ENCODE results near the gene STX18.
"Not testable (repeated sequence)": the region's sequence is repeated elsewhere in the genome, so short reads cannot be mapped to it uniquely, and the experiment has no call there.

The STX18 gene

DNA sequence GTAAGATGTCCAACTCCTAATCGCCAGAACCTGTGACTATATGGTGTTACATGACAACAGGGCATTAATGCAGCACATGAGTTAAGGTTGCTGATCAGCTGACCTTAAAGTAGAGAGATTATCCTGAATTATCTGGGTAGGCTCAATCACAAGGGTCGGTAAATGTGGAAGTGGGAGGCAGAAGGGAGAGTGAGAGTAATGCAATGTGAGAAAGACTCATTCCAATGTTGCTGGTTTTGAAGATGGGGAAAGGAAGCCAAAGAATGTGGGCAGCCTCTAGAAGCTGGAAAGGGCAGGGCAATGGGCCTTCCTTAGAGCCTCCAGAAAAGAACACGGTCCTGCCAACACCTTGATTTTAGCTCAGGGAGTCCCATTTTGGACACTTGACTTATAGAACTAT lies 67.4 kb downstream of the STX18 start:
- DNase-seq = no peak

DNA sequence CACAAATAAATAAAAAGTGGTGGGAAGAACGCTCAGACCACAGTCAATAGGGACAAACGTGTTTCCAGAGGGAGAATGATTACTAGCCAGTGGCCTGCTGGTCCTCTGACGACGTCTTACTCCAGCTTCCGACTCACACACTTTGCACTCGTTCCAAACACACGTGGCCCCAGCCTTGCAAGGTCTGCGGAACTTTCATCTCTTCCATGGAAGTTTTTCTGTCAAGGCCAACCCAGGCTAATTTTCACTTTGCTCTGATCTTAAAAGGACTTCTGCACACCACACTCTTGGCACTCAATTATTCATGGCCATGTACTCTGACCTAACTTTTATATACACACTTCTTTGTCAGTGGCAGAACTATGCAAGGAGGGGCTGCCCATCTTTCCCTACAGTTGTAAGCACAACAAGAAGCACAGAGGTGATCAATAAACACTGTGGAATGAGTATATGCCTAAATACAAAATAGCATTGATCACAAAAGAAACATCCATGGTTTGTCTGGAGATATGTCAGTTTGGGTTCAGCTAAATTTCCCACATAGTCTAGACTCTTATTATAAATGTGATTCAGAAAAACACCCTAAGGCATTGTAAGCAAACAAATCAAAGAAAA lies 69.4 kb downstream of the STX18 start:
- DNase-seq = no peak

DNA sequence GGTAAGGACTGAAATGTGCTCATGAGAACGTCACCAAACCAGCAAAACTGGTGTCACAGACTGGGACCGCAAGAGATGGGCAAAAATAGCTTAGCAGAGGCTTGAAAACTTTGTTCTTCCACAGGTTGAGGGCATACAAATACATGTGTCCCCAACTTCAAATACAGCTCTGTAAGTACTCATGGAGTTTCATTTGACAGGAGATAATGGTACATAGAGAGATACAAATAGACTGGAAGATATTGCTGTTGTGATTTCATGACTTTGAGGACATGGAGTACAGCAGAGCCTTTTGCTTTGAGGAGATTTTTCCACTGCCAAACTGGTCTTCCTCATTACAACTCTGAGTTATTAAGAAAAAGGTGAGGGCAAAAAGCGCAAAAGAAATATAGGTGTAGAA lies 70.7 kb downstream of the STX18 start:
- no peak for DNase-seq

DNA sequence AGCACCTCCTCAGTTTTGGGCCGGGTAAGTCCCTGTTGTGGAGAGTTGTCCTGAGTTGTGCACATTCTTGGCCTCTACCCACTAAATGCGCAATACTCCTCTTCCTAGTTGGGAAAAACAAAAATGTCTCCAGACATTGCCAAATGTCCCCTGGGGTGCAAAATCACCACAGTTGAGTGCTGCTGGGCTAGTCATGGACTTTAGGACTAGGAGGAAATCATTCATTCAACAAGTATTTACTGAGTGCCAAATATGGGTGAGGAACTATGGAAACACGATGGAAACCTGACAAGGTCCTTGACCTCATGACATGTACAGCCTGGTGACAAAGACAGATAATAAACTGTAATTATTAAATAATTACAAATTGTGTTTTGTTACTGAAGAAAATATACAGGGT lies 71.6 kb downstream of the STX18 start:
- no peak for DNase-seq

DNA sequence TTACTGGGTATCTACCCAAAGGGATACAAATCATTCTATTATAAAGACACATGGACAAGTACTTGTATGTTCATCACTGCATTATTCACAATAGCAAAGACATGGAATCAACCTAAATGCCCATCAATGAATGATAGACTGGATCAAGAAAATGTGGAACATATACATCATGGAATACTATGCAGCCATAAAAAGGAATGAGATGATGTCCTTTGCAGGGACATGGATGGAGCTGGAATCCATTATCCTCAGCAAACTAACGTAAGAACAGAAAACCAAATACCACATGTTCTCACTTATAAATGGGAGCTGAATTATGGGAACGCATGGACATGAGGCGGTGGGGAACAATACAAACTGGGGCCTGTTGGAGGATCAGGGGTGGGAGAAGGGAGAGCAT lies 76.6 kb downstream of the STX18 start:
- not testable (repeated sequence) for DNase-seq

DNA sequence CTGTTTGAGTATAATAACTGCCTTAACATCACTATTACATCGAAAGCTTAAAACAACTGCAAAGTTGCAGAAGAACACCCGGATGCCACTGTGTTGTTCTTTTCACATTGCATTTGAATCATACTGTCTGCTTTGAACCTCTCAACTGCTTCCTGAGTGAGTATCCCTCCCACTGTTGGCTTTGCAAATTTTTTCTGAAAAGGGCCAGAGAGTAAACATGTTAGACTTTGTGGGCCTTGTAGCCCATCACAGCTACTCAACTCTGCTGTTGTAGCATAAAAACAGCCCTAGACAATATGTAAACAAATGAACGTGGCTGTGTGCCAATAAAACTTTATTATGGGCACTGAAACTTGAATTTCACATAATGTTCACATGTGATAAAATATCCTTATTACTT lies 78.9 kb downstream of the STX18 start:
- DNase-seq = no peak

DNA sequence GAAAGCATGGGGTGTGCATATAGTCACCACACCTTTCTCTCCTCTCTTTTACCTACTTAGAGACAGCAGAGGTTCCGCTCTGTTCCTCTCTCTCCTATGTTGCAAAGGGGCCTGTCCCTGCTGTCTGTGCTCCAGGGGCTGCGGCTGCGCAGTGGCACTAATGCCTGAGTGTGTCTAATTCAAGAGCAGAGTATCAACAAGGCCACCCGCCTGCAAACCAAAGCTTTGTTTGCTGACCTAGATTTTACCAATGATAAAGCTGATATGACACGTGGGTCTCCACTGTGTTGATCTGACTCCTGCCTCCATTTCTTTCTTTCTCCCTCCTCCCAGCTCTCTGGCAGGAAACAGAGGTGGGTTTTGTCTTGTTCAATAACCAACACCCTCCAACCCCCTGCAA lies 80.0 kb downstream of the STX18 start:
- no peak for DNase-seq

DNA sequence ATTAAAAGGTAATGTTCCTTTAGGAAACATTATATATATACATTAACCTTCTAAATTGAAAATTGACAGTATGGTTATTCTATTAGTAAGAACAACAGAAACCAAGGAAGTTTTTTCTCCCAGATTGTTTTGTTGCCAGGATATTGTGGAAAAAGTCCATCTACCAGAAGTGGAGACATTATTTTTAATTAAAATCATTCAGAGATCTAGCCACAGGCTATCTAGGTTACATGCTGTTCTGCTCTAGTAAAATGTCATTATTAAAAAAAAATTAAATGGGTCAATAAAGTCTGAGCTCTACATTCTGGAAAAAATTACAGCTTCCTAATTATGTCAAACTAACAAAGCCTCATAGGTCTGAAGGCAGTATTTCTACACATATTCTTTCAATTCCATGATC lies 80.7 kb downstream of the STX18 start:
- no peak for DNase-seq

DNA sequence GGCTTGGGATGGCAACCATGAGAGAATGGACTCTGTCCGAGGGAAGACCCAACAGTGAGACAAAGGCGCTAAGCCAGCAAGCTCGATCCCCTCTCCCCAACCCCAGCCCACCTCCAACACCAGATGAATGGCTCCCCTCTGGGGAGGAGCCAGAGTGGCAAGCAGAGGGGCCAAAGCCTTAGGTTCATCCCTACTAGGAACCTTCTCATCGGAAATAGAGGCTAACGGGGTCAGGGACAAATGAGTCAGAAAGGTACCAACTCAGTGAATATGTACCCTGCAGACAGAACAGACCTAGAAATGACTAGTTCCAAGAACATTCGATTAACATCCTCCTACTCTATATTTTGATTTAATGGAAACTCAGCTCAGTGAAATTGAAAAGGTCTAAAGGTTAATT lies 81.1 kb downstream of the STX18 start:
- DNase-seq = no peak

DNA sequence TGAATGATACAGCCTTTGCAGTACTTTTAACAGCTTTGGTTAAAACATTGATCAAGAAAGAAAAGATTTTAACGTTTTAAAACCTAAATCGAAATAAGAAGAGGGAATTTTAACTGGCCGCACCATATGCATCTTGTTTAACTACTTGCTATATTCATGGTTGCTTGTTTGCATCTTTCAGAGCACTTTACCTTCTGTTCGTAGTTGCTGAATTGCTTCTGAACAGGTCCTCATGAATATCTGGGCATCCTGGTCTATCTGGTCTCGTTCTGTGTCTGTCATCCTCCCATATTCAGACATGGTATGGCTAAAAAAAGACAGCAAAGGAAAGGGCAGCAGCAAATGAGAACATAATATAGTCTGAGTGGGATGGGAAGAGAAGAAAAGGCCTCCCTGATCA lies 82.7 kb downstream of the STX18 start:
- DNase-seq = no peak

DNA sequence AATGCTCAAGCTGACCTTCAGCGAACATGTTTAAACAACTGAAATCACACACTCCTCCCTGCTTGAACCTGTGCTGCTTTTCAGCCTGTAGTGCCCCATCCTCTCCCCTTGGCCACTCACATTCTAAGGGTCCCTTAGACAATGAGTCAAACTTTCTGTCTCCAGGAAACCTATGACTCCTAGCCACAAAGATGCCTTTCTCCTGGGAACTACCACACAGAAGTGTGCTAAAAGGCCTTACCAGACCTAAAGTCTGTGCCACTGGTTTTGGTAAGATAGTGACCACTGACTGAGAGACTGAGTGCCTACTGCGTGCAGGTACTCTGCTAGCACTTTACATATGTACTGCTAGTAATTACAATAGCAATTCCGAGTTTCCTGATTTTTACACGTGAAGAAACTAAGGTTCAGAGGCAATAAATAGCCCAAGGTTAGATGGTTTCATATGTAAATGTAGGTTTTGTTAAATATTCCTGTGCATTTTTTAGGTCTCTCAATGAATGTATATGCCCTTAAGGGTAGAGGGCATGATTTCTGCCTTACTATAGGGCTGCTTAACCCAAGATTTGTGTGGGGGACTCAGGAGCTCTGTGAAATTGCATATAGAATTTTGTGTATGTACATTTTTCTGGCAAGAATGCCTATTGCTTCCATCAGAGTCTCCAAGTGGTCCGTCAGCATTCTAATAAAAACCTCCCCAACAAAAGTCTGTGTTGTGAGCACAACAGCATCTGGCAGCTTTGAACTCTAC lies 83.9 kb downstream of the STX18 start:
- no peak for DNase-seq

DNA sequence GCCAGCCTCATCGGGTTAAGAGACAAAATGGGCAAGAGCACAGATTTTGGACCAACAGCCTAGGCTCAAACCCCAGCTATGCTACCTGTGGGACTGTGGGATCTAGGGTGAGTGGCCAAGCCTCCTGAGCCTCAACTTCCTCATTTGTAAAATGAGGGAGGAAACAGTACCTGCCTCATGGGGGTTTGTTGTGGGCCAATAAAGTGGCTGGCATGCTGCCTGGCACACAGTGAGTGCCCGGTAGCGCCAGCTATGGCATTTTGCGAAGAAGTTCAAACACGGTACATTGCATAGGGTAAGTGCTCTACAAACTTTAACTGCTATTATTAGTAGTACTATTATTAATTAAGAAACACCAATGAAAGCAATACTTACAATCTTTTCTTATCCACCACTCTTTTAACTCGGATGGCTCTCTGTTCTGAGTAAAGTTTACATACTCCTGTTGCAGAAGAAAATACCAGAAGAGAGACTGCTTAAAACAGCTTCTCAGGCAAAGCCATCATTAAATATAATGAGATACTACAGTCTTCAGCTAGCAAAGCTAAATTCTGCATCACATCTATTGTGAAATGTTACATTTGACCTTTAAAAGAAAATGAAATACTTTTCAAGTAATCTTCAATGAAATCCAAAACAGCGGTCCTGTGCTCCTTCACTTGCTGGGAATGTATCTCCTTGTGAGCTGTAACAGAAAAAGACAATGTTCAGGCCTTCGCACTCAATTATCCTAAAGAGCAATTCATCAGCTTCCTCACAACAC lies 84.9 kb downstream of the STX18 start:
- no peak for DNase-seq

DNA sequence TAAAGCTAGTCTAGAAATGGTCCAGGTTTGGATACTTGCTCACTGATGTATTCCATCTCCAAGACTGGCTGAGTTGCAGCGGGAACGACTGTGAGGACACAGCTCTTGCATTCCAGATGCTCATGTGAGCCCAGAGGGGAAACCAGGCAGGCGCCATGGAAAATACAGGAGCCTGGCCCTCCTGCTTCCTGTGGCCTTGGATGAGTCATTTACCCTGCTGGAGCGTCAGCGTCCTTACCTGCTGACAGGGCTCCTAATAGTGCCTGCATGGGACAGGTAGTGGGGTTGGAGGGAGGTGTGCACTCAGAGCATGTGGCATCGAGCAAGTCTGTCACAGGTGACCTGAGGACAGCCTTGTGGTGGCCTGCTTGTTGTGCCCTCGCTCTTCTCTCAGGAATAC lies 85.5 kb downstream of the STX18 start:
- DNase-seq = no peak

DNA sequence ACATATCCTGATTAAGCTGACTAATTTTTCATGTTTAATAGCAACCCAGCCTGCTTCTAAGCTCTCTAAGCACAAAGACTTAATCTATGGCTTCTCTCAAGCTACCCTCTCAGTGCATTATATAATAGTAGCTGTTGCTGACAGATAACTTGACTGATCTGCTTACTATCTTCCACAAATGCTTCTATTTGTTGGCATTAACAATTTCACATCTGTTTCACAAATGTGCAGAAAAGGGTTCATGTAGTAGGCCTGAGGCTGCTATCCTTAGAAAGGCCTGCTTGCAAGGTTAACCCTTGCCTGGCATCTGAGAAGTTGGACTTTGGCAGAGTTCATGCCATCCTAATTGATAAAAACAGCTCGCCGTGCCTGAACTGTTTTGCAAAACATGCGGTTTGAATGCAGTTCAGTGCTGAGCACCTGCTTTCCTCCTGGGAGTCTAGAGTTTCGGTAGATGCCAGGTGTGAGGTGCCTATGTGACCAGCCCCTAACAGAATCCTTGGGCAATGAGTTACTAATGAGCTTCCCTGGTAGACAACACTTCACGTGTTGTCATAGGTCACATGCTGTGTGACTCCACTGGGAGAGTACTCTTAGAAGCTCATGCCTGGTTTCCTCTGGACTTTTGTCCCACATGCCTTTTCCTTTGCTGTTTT lies 86.5 kb downstream of the STX18 start:
- no peak for DNase-seq

DNA sequence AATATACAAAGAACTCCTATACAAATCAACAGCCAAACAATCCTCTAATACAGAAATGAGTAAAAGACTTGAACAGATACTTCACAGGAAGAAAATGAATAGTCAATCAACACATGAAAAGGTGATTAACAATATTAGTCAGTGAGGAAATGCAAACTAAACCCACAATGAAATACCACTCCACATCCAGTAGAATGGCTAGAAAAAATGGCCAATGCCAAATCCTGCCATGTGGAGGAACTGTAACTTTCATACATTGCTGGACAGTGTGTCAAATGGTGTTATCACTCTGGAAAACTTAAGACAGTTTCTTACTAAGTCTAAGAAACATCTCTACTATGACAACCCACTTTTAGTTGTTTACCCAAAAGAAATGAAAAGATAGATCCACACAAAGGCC lies 95.4 kb downstream of the STX18 start:
- DNase-seq = no peak

DNA sequence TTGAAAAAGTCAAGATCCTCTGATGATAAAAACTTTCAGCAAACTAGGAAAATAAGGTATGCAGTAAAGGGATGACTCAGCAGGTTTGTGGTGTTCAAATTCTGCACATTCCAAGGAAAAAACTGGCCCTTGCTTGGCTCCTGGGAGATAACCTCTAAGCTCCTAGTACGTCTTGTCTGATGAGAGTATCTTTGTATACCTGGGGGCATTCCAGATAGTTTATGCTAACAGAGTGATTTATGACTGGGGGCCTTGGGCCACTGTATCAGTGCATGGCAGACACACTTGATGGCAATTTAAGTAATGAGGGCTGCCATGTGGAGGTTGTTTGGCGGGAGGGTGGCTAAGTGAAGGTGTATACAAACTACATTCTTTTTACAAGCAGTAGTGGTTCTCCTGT lies 98.0 kb downstream of the STX18 start:
- DNase-seq = no peak

DNA sequence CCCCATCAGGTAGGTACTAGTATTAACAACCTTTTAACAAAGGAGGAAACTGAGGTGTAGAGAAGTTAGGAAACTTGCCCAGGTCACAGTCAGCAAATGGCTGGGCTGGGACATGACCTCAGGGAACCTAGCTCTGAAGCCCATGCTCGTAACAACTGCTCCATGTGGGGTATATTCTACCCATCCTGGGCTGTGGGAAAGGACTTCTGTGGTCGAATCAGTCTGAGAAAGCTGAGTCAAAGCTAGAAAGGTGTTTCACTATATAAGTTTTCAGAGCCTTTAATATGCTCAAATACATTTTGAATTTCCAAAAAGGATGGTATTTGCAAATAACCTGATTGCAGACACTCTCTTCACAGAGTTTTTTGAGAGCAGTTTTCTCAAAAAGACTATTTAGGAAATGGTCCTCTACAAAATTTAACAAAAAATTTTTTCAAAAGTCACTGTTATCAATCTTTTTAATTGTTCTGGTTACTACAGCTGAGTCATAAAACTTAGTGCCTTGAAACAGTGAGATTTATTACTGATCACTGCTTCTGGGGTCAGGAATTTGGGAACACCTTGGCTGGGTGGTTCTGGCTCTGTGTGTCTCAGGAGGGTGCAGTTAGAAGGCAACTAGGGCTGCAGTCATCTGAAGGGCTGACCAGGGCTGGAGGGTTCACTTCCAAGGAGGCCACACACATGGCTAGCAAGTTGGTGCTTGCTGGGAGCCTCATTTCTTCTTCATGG lies 101.4 kb downstream of the STX18 start:
- no peak for DNase-seq

DNA sequence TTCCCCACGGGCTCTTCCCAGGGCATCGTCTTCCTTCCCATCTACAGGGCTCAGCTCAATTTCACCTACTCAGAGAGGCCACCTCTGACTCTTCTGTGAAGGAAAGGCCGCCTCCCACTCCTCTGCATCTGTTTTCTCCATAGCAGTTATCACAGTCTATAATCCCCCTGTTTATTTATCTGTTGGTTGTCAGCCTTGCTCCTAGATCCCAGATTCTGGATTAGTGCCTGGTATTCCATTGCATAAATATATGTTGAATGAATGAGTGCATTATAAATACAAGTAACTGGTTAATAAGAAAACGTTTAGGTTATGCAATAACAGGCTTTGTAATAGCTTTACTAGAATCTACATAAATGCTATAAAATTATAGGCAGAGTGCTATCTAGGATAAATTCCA lies 102.1 kb downstream of the STX18 start:
- no peak for DNase-seq

DNA sequence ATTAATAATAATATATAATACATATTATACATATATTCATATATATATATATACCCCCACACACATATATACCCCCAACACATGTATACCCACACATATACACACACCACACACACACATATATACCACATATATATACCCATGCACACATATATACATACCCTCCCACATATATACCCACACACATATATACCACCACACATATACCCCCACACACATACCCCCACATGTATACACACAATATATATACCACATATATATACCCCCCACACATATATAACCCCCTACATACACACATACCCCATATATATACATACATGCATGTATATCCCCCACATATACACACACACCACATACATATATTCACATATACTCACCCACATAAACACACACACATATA lies 103.0 kb downstream of the STX18 start:
- DNase-seq = no peak

DNA sequence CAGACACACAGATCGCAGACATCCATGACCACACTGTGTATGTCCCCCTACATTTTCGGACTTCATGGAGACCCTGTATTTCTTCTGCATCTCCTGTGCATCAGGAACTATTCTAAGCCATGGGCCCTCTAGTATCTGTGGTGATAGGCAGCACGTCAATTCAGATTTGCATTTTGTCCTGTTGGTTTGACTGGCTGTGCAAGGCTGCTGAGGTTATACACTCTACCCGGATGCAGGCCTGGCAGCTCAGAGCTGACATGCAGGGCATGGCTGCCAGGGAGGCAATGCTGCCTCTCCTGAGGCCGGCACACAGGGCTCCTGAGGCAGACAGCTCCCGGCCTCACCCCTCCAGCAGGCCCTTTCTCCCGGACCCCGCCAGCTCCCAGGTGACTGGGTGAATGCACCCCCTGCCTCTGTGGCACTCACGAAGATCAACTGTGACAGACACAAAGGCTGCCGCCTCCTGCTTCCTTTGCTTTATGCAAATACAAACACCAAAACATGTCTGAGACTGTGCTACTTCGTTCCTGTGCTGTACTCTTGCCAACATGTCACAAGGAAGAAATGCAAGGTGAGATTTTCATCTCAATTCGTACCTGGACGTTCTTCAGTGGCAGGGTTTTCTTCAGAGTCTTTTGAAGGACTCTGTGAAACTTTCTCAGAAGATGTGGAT lies 103.9 kb downstream of the STX18 start:
- DNase-seq = no peak

DNA sequence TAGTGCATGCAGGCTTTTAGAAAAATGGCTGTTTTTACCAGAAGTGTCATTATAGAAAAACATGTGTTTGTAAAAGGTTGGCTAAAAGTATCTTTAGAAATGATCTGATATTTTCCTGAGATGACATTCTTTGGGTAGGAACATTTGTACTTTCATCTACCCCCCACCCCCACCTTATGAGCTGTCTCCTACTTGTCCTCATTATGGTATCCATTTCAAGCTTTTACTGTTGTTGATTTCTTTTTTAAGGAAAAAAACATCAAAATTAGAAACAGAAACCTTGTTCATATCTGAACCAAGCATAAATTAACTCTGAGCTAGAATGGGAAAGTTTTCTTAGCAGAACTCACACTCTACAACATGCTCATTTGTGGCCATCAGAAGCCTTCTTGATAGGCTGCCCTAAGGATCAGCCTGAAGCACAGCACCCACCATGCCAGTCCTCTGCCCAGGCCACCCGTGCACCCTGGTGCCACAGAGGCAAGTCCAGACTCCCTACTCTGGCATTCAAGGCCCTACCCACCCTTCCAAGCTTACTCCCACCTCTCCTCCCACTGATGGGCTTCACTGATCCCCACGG lies 105.5 kb downstream of the STX18 start:
- no peak for DNase-seq

DNA sequence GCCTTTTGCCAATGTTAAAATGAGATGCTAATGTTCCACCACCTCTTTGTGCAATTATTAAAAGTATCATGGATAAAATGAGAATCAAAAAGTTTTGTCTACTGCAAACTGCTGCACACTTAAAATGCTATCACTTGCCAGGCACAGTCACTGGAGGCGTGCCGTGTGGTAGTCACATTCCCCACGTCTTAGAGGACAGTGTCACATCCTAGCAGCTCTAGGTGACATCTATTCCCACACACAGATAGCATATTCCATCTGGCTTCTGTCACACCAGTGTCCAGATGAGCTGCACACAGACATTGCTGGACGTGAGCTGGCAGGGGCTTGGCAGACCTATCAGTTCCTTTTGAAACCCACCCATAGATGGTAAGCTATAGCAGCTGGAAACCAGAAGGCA lies 107.9 kb downstream of the STX18 start:
- no peak for DNase-seq

Data from OCI-M1 (cell line).